ENCODE results near the gene ACTR3. TPM values are rescaled to one million over a fixed set of nuclear protein-coding genes. Genes with fewer than 3 reads are reported as not detected.

The ACTR3 gene
- total RNA-seq, 1 experiment from 2014 or later: 169 TPM

GRCh38 chr2:113981404-113982134 lies 91.7 kb downstream of the ACTR3 start (continued):
- no peak for TF ChIP-seq SP1 (CRISPR knock-in tag; conservative IDR thresholded peaks at IDR 0.05)
- TF ChIP-seq, protein P1, sequence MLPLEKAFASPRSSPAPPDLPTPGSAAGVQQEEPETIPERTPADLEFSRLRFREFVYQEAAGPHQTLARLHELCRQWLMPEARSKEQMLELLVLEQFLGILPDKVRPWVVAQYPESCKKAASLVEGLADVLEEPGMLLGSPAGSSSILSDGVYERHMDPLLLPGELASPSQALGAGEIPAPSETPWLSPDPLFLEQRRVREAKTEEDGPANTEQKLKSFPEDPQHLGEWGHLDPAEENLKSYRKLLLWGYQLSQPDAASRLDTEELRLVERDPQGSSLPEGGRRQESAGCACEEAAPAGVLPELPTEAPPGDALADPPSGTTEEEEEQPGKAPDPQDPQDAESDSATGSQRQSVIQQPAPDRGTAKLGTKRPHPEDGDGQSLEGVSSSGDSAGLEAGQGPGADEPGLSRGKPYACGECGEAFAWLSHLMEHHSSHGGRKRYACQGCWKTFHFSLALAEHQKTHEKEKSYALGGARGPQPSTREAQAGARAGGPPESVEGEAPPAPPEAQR (CRISPR knock-in tag; IDR thresholded peaks at IDR 0.05): no peak
- no peak for TF ChIP-seq ZNF671 (CRISPR knock-in tag; IDR thresholded peaks at IDR 0.05)
- no peak for TF ChIP-seq NFATC4 (CRISPR knock-in tag; IDR thresholded peaks at IDR 0.05)
- no peak for TF ChIP-seq JAZF1 (CRISPR knock-in tag; IDR thresholded peaks at IDR 0.05)
- TF ChIP-seq, protein P2, sequence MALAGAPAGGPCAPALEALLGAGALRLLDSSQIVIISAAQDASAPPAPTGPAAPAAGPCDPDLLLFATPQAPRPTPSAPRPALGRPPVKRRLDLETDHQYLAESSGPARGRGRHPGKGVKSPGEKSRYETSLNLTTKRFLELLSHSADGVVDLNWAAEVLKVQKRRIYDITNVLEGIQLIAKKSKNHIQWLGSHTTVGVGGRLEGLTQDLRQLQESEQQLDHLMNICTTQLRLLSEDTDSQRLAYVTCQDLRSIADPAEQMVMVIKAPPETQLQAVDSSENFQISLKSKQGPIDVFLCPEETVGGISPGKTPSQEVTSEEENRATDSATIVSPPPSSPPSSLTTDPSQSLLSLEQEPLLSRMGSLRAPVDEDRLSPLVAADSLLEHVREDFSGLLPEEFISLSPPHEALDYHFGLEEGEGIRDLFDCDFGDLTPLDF (CRISPR knock-in tag; IDR thresholded peaks at IDR 0.05): no peak
- TF ChIP-seq, protein P3, sequence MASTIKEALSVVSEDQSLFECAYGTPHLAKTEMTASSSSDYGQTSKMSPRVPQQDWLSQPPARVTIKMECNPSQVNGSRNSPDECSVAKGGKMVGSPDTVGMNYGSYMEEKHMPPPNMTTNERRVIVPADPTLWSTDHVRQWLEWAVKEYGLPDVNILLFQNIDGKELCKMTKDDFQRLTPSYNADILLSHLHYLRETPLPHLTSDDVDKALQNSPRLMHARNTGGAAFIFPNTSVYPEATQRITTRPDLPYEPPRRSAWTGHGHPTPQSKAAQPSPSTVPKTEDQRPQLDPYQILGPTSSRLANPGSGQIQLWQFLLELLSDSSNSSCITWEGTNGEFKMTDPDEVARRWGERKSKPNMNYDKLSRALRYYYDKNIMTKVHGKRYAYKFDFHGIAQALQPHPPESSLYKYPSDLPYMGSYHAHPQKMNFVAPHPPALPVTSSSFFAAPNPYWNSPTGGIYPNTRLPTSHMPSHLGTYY (CRISPR knock-in tag; IDR thresholded peaks at IDR 0.05): no peak
- TF ChIP-seq, protein P4, sequence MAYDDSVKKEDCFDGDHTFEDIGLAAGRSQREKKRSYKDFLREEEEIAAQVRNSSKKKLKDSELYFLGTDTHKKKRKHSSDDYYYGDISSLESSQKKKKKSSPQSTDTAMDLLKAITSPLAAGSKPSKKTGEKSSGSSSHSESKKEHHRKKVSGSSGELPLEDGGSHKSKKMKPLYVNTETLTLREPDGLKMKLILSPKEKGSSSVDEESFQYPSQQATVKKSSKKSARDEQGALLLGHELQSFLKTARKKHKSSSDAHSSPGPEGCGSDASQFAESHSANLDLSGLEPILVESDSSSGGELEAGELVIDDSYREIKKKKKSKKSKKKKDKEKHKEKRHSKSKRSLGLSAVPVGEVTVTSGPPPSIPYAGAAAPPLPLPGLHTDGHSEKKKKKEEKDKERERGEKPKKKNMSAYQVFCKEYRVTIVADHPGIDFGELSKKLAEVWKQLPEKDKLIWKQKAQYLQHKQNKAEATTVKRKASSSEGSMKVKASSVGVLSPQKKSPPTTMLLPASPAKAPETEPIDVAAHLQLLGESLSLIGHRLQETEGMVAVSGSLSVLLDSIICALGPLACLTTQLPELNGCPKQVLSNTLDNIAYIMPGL (CRISPR knock-in tag; IDR thresholded peaks at IDR 0.05): no peak
- TF ChIP-seq TEAD1 (CRISPR knock-in tag; IDR thresholded peaks at IDR 0.05): no peak

GRCh38 chr2:113985554-113986397 lies 95.9 kb downstream of the ACTR3 start:
- no peak overlapping the region for H3K4me3 Mint-ChIP-seq
- peaks cover 68% of the 10 kb centered on the region for H3K9me3 Mint-ChIP-seq
- no peaks in the 10 kb centered on the region for H3K4me1 Mint-ChIP-seq
- H3K27me3 Mint-ChIP-seq (ENCODE audit: low read depth): peaks cover 13% of the 10 kb centered on the region
- no peak for DNase-seq (ENCODE audit: low spot score)
- peaks cover 47% of the 10 kb centered on the region for H3K36me3 Mint-ChIP-seq
- no peak overlapping the region for H3K27ac Mint-ChIP-seq
- CTCF ChIA-PET: no interaction called here
- ATAC-seq: no peak
- TF ChIP-seq ETV6 (CRISPR knock-in tag; IDR thresholded peaks at IDR 0.05) (no peak), SOX15 (CRISPR knock-in tag; IDR thresholded peaks at IDR 0.05) (no peak), TEAD4 (CRISPR knock-in tag; IDR thresholded peaks at IDR 0.05) (no peak), PRDM15 (CRISPR knock-in tag; IDR thresholded peaks at IDR 0.05) (no peak), CREM (CRISPR knock-in tag; IDR thresholded peaks at IDR 0.05) (no peak), ZNF232 (CRISPR knock-in tag; IDR thresholded peaks at IDR 0.05) (no peak), GRHL2 (CRISPR knock-in tag; IDR thresholded peaks at IDR 0.05; ENCODE audit: insufficient replicate concordance, severe bottlenecking) (no peak), RELA (CRISPR knock-in tag; IDR thresholded peaks at IDR 0.05; ENCODE audit: borderline replicate concordance) (no peak)
- TF ChIP-seq, protein P1 (CRISPR knock-in tag; IDR thresholded peaks at IDR 0.05): no peak
- POLR2A ChIA-PET: no interaction called here

All from WTC11 (cell line).